MV-4-11 (cell line): ENCODE data around the gene SLC30A5.
A peak's percentile ranks its signal among the peaks of the same experiment; 100 is the strongest.
"Not testable (repeated sequence)": the region's sequence is repeated elsewhere in the genome, so short reads cannot be mapped to it uniquely, and the experiment has no call there.

Source experiments
- DNase-seq: peaks from one replicate; lab custom pipeline; 2025; lab: John Stamatoyannopoulos, UW

Gene SLC30A5

DNA sequence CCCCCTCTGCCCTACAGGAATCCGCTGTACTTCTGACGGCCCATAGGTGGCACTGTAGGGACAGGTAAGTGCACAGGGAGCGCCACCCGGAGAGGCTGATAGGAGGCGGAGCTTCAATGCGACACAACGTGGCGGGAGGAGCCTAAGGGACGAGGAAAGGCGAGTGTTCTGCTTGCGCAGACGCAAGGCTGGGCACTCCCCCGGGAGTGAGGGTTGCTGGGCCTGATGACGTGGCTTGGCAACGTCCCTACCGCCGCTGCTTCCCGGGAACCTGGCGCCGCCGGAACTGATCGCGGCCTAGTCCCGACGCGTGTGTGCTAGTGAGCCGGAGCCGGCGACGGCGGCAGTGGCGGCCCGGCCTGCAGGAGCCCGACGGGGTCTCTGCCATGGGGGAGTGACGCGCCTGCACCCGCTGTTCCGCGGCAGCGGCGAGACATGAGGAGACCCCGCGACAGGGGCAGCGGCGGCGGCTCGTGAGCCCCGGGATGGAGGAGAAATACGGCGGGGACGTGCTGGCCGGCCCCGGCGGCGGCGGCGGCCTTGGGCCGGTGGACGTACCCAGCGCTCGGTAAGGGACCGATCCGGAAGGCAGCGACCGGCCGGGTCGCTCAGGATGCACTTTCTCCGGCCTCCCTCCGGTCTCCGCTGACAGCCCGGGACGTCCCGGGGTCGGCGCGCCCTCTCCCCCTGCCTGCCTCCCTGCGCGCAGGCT is at the start of gene SLC30A5:
SLC30A5 (plus strand) TSS at position 244 of the 712 bp plus-strand sequence; CDS start at position 486, 242 bp downstream.
- peak; percentile 99 for DNase-seq

DNA sequence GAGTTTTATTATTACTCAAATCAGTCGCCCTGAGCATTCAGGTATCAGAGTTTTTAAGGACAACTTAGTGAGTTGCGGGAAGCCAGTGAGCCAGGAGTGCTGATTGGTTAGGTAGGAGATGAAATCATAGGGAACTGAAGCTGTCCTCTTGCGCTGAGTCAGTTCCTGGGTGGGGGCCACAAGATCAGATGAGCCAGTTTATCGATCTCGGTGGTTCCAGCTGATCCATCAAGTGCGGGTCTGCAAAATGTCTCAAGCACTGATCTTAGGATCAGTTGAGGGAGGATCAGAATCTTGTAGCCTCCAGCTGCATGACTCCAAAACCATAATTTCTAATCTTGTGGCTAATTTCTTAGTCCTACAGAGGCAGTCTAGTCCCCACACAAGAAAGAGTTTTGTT is 48.6 kb upstream of the SLC30A5 start:
- not testable (repeated sequence) for DNase-seq

DNA sequence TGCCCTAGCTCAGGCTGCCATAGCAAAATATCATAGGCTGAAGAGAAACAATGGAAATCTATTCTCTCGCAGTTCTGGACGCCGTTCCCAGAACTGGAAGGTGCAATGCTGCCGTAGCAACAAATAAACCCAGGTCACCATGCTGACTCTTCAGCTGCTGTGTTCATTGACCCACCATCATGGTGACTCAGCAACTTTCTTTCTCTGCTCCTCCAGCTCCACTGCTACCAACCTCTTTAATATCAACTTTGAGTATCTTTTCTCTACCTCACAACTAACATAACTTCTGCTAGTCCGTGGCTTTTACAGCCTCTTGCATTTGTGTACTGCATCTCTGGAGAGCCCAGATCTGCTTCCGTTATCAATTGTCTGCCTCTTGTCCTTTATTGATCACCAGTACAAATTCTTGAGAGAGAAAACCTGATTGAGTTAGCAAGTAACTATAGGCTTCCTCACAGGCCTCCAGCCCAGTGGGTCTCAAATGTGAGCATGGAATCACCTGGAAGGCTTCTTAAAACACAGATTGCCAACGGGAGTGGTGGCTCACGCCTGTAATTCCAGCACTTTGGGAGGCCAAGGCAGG is 47.3 kb upstream of the SLC30A5 start:
- DNase-seq = no peak

DNA sequence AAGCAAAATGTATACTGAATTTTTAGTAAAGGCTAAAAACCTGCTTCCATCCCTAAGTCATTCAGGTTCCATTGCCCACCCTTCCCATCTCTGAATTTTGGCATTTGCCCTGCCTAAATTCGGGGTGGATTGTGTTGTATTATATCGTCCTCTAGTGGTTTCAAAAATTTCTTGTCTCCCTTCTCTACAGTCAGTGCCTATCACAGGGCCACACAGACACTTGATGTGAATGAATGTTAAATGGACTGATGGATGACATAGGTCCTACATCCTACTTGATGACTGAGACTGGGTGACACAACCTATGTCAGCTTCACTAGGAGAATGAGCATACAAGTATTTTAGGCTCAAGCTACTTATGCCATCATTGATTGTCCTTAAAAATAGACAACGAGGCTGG is 45.6 kb upstream of the SLC30A5 start:
- no peak for DNase-seq

DNA sequence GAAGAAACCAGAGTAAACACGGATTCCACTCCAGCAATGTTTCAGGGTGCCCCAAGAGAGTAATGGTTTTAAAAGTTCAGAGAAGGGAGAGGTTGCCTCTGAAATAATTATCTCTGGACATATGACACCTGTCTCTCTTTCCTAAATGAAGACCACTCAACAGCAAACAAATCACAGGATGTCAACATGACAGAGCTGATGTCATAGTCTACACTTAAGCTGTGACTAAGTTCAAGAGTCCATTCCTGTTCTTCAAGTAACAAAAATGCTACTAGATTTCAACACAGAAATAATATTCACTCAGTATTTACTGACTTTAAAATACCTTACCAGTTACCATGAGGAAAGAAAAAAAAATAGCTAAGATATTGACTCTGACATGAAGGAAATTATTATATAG is 44.7 kb upstream of the SLC30A5 start:
- no peak for DNase-seq

DNA sequence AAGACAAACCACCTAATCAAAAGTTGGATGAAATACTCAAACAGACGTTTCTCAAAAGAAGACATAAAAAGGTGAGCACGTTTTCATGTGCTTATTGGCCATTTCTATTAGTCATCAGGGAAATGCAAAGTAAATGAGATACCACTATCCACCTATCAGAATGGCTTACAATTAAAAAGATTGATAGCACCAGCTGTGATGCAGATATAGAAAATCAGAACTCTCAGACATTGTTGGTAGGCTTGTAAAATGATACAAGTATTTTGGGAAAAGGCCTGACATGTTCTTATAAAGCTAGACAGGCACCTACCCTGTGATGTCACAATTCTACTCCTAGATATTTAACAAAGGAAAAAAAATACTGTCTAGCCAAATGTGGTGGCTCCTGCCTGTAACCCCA is 44.0 kb upstream of the SLC30A5 start:
- no peak for DNase-seq

DNA sequence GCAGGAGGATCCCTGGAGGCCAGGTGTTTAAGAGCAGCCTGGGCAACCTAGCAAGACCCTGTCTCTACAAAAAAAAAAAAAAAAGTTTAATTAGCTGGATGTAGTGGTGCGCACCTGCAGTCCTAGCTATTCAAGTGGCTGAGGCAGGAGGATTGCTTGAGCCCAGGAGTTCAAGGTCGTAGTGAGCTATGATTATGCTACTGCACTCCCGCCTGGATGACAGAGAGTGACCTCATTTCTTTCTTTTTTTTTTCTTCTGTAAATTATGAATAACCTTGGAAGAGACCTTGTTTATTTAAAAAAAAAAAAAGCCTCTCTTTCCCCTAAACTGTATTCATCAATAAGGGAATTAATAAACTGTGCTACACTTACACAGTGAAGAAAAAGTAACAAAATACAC is 43.6 kb upstream of the SLC30A5 start:
- no peak for DNase-seq

DNA sequence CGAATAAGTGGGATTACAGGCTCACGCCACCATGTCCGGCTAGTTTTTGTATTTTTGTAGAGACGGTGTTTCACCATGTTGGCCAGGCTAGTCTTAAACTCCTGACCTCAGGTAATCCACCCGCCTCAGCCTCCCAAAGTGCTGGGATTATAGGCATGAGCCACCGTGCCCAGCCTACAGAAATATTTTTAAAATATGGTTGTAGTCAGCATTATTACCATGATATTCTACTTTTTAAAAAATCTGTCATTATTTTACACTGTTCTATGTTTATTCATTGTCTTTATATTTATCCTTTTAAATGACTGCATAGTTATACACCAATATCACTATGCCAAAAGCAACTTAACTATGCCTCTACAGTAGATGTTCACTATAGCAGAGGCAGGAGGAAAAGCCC is 41.6 kb upstream of the SLC30A5 start:
- no peak for DNase-seq

DNA sequence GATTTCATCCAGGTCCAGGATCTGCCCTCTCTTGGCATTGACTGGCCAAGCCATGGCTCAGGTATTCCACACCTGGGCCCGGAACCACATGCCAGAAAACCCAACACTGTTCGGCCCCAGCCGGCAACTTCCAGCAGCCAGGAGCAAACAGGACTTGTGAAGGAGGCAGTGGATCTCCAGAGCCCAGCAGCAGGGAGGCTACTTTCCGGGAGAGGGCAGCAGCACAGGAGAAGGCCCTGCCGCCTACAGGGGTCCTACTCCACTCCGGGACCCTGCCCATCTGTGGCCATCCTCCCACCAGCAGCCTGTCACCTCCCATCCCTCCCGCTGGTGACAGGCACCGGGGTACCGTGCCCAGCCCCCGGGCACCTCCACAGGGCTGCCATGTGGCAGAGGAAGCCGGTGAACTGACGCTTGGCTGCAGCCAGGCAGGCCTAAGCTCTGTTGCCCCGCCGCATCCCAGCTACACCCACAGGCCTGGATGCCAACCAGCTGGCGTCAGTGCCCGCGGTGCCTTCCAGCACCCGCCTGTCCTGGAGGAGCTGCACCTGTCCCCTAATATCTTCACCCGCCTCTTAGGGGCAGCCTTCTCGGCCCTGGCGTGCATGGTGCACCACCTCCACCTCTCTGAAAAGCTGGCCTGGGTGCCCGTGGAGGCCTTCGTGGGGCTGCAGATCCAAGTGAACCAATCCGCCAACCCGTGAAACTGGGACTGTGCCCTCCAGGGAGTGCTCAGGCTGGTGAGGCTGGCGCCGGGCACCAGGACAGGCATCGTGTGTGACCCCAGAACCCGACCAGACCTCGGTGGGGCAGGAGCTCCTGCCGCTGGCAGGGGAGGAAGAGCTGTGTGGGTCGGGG is 18.9 kb upstream of the SLC30A5 start:
- no peak for DNase-seq

DNA sequence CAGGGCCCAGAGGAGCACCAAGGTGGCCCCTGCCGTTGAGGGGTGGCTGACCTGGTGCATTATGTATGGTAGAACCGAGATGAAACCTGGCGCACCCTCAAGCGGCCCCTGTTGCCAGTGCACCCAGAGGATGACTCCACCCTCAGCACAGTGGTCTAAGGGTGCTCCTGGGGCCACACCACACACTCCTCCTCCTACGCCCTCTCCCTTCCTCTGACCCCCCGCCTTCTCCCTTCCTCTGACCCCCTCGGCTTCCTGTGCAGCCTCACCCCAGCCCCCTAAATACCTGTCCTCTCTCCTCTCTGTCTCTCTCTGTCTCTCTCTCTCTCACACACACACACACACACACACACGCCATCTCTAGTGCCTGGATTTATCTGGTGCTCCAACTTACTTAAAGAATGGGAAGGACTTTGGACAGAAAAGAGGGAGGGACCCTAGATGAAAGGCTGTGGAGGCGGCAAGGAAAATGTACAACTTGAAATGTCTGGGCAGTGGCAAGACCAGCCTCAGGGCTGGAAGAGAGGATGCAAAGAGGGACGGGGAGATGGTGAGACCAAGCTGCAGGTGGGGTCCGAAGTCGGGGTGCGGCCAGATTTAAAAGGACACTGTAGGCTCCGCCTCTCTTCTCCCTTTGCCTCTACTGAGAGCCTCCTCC is 18.2 kb upstream of the SLC30A5 start:
- DNase-seq = no peak

DNA sequence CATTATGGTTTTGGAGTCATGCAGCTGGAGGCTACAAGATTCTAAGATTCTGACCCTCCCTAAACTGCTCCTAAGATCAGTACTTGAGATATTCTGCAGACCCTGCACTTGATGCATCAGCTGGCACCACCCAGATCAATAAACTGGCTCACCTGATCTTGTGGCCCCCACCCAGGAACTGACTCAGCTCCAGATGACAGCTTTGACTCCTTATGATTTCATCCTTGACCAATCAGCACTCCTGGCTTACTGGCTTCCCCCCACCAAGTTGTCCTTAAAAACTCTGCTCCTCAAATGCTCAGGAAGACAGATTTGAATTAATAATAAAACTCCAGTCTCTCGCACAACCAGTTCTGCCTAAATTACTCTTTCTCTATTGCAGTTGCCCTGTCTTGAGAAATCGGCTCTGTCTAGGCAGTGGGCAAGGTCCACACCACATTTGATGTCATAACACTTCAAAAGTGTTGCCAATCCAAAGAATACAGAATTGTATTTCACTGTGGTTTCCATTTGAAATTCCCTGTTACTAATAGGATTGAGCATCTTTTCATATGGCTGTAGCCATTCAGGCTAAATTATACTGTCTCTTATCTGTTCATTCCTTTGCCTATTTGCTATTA is 14.8 kb upstream of the SLC30A5 start:
- DNase-seq = peak; percentile 22

DNA sequence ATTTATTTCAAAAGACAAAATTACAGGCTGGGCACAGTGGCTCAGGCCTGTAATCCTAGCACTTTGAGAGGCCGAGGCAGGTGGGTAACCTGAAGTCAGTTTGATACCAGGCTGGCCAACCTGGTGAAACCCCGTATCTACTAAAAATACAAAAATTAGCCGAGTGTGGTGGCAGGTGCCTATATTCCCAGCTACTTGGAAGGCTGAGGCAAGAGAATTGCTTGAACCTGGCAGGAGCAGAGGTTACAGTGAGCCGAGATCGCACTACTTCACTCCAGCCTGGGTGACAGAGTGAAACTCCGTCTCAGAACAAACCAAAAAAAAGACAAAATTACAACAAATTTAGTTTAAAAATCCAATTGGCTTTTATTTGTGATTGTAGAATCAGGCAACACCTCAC is 14.3 kb upstream of the SLC30A5 start:
- no peak for DNase-seq

DNA sequence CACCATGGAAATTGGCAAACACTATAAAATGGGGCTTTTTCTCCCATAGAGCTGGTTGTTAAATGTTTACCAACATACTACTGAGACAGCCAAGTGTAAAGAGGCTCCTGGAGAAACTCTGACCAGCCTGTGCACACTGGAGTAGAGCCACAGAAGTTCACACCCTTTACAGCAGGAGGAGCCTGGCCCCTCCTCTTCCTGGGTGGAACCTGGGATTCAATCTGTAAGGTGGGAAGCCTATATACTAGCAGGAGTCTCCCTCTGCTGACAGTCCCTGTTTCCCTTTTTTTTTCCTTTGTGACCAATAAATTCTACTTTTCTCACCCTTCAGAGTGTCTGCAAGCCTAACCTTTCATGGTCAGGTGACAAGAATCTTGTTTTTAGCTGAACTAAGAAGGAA is 10.4 kb upstream of the SLC30A5 start:
- peak; percentile 58 for DNase-seq

DNA sequence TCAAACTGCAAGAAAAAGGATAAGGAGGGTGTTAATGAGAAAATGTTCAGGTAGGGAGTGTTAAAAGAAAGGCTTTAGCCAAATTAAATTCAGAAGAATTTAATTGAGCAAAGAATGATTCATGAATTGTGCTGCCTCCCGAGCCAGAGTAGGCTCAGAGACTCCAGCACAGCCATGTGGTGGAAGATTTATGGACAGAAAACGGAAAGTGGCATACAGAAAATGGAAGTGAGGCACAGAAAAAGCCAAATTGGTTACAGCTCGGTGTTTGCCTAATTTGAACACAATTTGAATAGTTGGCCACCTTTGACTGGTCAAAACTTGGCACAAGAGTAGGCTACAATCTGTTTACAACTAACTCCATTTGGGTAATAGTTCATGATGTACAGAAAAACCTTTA is 9.6 kb upstream of the SLC30A5 start:
- DNase-seq = peak; percentile 62

DNA sequence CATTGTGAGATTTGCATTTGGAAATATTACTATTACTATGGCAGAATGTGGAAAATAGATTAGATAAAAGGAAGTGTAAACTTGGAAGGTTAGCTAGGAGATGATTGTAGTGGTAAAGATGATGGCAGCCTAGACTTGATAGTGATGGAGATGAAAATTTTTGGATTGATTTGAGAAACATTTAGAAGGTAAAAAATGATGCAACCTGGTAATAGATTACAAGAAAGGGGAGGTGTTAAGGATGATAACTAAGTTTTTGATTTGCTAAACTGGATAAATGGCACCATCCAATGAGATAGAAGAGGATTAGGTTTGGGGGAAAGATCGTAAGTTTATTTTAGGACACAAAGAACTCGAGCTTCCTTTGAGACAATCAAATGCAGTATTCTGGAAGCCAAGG is 8.9 kb upstream of the SLC30A5 start:
- DNase-seq = no peak

DNA sequence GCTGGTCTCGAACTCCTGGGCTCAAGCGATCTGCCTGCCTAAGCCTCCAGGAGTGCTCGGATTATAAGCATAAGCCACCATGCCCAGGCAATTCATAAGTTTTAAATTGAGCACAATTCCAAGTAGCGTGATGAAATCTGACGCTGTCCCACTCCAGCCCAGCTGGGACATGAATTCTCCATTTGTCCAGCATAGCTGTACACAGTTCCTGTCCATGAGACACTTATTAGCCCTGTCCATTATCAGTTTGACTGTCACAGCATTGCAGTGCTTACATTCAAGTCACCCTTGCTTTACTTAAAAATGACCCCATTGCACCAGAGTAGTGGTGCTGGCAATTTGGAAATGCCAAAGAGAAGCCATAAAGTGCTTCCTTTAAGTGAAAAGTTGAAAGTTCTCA is 7.6 kb upstream of the SLC30A5 start:
- DNase-seq = no peak

DNA sequence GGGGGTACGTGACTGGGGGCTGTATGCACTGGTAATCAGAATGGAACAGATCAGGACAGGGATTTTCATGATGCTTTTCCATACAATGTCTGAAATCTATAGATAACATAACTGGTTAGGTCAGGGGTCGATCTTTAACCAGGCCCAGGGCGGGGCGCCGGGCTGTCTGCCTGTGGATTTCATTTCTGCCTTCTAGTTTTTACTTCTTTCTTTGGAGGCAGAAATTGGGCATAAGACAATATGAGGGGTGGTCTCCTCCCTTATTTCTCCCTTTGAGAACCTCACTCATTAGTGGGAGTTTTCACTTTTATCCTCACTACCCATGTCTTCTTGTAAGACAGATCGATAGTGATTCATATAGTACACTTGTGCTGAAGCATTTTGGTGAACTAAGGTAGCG is 5.8 kb upstream of the SLC30A5 start:
- DNase-seq = not testable (repeated sequence)

DNA sequence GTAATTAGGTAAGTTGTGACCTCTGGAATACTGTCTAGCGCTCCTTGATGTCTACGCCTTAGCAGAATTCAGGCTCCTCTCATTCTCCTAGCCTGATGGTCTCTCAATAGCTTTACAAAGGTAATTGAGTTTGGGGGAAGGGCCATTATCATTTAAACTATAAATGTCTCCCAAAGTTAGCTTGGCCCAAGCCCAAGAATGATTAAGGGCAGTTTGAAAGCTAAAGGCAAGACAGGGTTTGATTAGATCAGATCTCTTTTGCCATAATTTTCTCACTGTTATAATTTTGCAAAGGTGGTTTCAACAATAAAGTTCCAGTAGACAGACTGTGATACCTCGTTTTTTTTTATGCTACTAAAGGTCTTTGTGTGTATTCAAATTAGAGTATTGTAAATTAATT is 3.7 kb upstream of the SLC30A5 start:
- no peak for DNase-seq

DNA sequence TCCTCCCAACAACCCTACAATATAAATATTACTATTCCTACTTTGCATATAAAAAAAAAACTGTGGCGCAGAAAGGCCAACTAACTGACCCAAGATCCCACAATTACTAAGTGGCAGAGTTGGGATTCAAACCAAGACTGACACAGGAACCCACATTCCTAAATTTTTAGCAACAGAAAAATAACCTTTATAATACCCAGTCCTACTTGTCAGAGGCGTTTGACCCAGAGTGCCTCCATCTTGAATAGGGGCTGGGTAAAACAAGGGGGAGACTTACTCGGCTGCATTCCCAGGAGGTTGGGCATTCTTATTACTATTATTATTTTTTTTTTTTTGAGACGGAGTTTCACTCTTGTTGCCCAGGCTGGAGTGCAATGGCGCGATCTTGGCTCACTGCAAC is 2.0 kb upstream of the SLC30A5 start:
- no peak for DNase-seq

DNA sequence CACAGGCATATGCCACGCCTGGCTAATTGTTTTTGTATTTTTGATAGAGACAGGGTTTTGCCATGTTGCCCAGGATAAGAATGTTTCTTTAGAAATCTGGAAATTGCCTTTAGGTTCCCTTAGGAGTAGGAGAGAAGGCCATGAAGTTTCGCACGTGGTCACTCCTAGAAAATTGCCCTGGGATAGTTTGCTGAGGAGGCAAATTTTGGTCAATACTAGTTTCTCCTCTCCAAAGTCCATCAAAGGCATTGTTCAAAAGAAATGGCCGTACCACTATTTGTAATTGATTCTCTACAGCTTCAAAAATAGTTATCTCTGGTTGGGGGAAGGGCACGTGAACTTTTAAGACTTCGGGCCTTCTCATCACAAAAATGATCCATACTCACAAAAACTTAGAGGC is 845 bp upstream of the SLC30A5 start:
- no peak for DNase-seq

DNA sequence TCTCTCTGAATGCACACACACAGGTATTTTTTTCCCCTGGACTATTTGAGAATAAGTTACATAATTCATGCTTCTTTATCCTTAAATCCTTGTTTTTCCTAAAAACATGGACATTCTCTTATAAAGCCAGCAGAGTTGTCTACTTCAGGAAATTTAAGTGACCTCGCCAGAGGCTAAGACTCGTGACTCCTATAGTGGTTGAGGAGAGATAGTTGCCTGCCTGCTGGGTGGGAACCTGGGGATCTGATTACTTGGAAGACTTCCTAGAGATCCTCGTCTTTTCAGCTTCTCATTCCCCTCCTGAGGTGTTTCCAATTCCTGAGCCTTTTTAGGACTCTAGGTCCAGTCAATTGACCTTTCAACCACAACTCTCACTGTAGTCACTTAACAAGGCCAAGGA is 5.5 kb downstream of the SLC30A5 start:
- DNase-seq = no peak

DNA sequence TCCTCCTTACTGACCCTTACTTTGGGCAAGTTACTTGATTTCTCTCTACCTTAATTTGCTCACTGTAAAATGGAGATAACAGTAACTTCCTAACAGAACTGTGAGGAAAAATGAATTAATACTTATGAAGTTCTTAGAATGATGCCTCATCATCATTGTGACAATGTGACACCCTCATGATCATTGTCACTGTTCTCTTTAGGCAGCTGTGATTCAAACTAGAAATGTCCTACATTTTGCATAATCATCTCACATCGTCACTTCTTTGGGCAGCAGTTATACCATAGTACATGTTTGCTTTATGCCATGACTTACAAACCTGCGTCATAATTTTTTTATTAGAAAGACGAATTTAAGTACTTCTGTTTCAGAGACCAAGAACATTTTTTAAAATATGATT is 9.7 kb downstream of the SLC30A5 start:
- DNase-seq = no peak
